Effector memory CD8-positive, alpha-beta T cell (primary cell): ENCODE data around the gene CASP7.
A peak's percentile ranks its signal among the peaks of the same experiment; 100 is the strongest.

Experiments
- ATAC-seq: fragments of 150-1000 bp; cut with Tn5 transposase; replicated peaks from 2 replicates; pipeline ENCODE4 v1.10.0; 2021; ENCODE audit warnings: mild to moderate bottlenecking, moderate library complexity
- DNase-seq, 3 experiments: peaks; one replicate each; pipeline ENCODE4 v3.0.0; 2021
- H3K27ac Mint-ChIP-seq, 2 donors: one replicate each; pipeline ENCODE4 v1.8.0; 2022; ENCODE audit warnings: mild to moderate bottlenecking in 2 of 2, mixed read lengths in 2 of 2, moderate library complexity in 2 of 2
- H3K27me3 Mint-ChIP-seq, 2 donors: one replicate each; pipeline ENCODE4 v1.8.0; 2022; ENCODE audit warnings: mixed read lengths in 2 of 2
- H3K36me3 Mint-ChIP-seq: one replicate; pipeline ENCODE4 v1.8.0; 2022; ENCODE audit warnings: mild to moderate bottlenecking, moderate library complexity, mixed read lengths; ENCODE audit not compliant: insufficient read depth
- H3K4me1 Mint-ChIP-seq, 2 donors: one replicate each; pipeline ENCODE4 v1.8.0; 2022; ENCODE audit warnings: low read depth in 2 of 2, mixed read lengths in 2 of 2
- H3K4me3 Mint-ChIP-seq, 2 donors: one replicate each; pipeline ENCODE4 v1.8.0; 2022; ENCODE audit warnings: mild to moderate bottlenecking in 2 of 2, mixed read lengths in 2 of 2, moderate library complexity in 2 of 2
- H3K9me3 Mint-ChIP-seq, 2 donors: one replicate each; pipeline ENCODE4 v1.8.0; 2022; ENCODE audit warnings: mixed read lengths in 2 of 2

Gene CASP7

DNA sequence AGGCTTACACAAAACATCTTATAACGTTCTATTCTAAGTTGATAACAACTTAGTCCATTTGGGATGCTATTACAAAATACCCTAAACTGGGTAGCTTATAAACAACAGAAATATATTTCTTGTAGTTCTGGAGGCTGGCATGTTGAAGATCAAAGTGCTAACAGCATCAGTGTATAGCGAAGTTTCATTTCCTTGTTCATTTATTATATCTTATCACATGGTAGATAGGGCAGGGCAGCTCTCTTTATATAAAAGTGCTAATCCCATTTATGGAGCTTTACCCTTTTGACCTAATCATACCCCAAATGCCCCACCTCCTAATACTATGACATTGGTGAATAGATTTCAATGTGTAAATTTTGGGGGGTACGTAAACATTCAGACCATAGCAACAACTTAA lies 6.3 kb downstream of the CASP7 start:
- DNase-seq (no peak), ATAC-seq (no peak)
- H3K36me3 Mint-ChIP-seq: peaks cover 4% of the 10 kb centered on the region
- H3K4me3 Mint-ChIP-seq: no peak overlapping the region
- H3K27me3 Mint-ChIP-seq: no peaks in the 10 kb centered on the region
- H3K9me3 Mint-ChIP-seq: peaks cover 3 to 16% of the 10 kb centered on the region in 2 donors
- H3K4me1 Mint-ChIP-seq: peaks cover 44 to 67% of the 10 kb centered on the region in 2 donors
- H3K27ac Mint-ChIP-seq: no peak overlapping the region

DNA sequence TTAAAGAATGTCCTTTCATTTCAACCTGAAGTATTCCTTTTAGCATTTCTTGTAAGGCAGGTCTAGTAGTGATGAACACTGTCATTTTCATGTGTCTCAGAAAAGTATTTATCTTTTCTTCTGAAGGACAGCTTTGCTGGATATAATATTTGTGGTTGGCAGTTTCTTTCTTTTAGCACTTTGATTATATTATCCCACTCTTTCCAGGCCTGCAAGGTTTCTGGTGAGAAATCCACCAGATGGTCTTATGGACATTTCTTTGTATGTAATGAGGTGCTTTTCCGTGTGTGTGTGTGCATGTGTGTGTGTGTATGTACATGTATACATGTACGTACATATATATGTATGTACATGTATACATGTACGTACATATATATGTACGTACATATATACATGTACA lies 7.3 kb downstream of the CASP7 start:
- peaks cover 34 to 57% of the 10 kb centered on the region in 2 donors for H3K4me1 Mint-ChIP-seq

DNA sequence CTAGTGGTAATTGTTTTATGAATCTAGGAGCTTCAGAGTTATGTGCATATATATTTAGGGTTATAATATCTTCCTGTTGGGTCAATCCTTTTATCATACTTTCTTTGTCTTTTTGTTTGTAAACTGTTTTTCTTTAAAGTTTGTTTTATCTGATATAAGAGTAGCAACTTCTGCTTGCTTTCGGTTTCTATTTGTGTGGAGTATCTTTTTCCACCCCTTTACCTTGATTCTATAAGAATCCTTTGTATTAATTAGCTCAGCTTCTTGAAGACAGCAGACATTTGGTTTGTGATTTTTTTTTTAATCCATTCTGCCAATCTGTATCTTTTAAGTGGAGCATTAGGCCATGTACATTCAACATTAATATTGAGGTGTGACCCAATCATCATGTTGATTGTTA lies 9.3 kb downstream of the CASP7 start:
- peaks cover 27 to 44% of the 10 kb centered on the region in 2 donors for H3K4me1 Mint-ChIP-seq

More for the DNA sequence above, 7.3 kb downstream of the CASP7 start:
- no peak for ATAC-seq
- Mint-ChIP-seq H3K4me3 (no peak overlapping the region), H3K27ac (no peak overlapping the region), H3K27me3 (no peaks in the 10 kb centered on the region), H3K9me3 (peaks cover 3 to 16% of the 10 kb centered on the region in 2 donors), H3K36me3 (peaks cover 10% of the 10 kb centered on the region)
- DNase-seq: no peak

DNA sequence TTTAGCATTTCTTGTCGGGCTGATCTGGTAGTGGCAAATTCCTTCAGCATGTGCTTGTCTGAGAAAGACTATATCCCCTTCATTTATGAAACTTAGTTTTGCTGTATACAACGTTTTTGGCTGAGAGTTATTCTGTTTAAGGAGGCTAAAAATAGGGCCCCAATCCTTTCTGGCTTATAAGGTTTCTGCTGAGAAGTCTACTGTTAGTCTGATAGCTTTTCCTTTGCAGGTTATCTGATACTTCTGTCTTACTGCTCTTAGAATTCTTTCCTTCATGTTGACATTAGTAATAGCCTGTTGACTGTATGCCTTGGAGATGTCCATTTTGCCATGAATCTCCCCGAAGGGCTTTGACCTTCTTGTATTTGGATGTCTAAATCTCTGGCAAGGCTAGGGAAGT lies 9.9 kb downstream of the CASP7 start:
- DNase-seq (no peak), ATAC-seq (no peak)
- H3K4me3 Mint-ChIP-seq: peak overlapping the region; percentile 46 to 70
- no peaks in the 10 kb centered on the region for H3K27me3 Mint-ChIP-seq
- H3K9me3 Mint-ChIP-seq: peaks cover 4 to 24% of the 10 kb centered on the region in 2 donors
- H3K4me1 Mint-ChIP-seq: peaks cover 24 to 39% of the 10 kb centered on the region in 2 donors
- H3K36me3 Mint-ChIP-seq: peaks cover 10% of the 10 kb centered on the region
- peak overlapping the region in 1 of 2 donors; percentile 41 for H3K27ac Mint-ChIP-seq

More for the DNA sequence above, 9.3 kb downstream of the CASP7 start:
- ATAC-seq: peak; percentile 39
- peaks cover 10% of the 10 kb centered on the region for H3K36me3 Mint-ChIP-seq
- no peaks in the 10 kb centered on the region for H3K27me3 Mint-ChIP-seq
- H3K4me3 Mint-ChIP-seq: peak overlapping the region; percentile 46 to 70
- peak overlapping the region; percentile 41 to 62 for H3K27ac Mint-ChIP-seq
- no peak for DNase-seq
- peaks cover 4 to 24% of the 10 kb centered on the region in 2 donors for H3K9me3 Mint-ChIP-seq

DNA sequence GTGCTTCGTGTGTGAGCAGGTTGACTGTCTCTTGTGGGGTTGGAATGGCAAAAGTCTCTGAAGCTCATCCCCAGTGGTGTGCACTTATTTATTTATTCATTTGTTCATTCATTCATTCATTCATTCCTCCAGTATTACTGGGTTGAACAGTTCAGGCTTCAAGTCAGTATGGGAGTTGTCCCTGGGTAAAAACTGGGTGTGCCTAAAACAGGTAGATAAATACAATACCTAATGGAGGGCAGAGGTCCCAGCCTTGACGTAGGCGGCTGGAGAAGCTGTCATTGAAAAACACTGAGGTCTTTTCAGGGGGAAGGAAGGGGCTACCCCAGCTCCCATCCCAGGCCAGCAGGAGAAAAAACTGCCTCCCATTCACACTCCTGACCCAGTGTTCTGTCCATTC lies 11.0 kb downstream of the CASP7 start:
- ATAC-seq (no peak), DNase-seq (no peak)
- H3K36me3 Mint-ChIP-seq: peaks cover 10% of the 10 kb centered on the region
- H3K4me1 Mint-ChIP-seq: peaks cover 21 to 33% of the 10 kb centered on the region in 2 donors
- peaks cover 4 to 24% of the 10 kb centered on the region in 2 donors for H3K9me3 Mint-ChIP-seq
- no peak overlapping the region for H3K4me3 Mint-ChIP-seq
- H3K27ac Mint-ChIP-seq: peak overlapping the region in 1 of 2 donors; percentile 8
- H3K27me3 Mint-ChIP-seq: no peaks in the 10 kb centered on the region

DNA sequence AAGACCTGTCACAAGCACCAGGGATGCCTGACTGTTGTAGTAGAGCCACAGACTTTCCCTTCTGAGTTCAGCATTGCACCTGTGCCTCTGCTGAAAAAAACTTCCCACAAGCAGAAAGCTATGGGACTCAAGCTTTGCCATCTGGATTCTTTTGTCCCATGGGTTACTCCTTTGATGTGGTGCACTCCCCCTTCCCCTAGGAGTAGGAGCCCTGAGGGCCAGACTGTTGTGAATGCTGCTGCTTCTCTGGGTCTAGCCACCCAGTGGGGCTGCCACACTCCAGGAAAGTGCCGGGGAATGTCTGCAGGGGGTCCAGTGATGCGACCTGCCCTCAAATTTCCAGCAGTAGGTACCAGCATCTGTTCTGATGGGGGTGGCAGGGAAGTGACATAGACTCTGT lies 11.7 kb downstream of the CASP7 start:
- ATAC-seq: no peak
- H3K27me3 Mint-ChIP-seq: no peaks in the 10 kb centered on the region
- H3K9me3 Mint-ChIP-seq: peaks cover 4 to 24% of the 10 kb centered on the region in 2 donors
- peaks cover 10% of the 10 kb centered on the region for H3K36me3 Mint-ChIP-seq
- H3K4me1 Mint-ChIP-seq: peaks cover 21 to 36% of the 10 kb centered on the region in 2 donors
- H3K4me3 Mint-ChIP-seq: no peak overlapping the region
- H3K27ac Mint-ChIP-seq: no peak overlapping the region
- no peak for DNase-seq

DNA sequence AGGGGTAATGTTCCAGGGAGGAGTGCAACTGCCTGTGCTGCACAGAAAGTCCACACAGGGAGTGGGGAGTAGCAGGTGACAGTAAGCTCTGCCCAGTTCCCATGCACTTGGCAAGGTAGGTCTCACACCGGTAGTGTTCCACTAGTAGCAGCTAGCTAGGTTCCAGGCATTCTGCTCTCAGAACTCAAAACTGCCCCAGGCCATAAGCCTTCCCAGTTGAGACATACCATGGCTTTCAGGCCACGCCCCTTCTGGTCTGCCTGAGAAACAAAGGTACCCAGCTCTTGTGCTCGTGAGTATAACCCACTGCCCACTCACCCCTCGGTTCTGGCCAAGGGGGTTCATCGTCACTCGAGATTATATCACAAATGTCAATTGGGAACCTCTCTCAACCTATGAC lies 12.6 kb downstream of the CASP7 start:
- Mint-ChIP-seq H3K27ac (no peak overlapping the region), H3K36me3 (peaks cover 10% of the 10 kb centered on the region), H3K4me1 (peaks cover 21 to 36% of the 10 kb centered on the region in 2 donors), H3K9me3 (peaks cover 4 to 22% of the 10 kb centered on the region in 2 donors), H3K27me3 (no peaks in the 10 kb centered on the region), H3K4me3 (no peak overlapping the region)
- ATAC-seq (no peak), DNase-seq (no peak)

DNA sequence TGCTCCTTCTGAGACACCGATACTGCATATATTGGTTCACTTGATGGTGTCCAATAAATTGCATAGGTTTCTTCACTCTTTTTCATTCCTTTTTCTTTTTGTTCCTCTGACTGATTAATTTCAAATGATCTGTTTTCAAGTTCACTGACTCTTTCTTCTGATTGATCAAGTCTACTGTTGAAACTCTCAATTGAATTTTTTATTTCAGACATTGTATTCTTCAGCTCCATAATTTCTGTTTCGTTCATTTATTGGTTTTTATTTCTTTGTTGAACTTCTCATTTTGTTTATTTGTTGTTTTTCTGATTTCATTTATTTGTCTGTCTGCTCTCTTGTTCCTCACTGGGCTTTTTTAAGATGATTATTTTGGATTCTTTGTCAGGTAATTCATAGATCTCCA lies 13.6 kb downstream of the CASP7 start:
- DNase-seq (no peak), ATAC-seq (no peak)
- Mint-ChIP-seq H3K36me3 (peaks cover 10% of the 10 kb centered on the region), H3K4me3 (no peak overlapping the region), H3K4me1 (peaks cover 12 to 30% of the 10 kb centered on the region in 2 donors), H3K27ac (no peak overlapping the region), H3K27me3 (no peaks in the 10 kb centered on the region), H3K9me3 (peaks cover 2 to 11% of the 10 kb centered on the region in 2 donors)

DNA sequence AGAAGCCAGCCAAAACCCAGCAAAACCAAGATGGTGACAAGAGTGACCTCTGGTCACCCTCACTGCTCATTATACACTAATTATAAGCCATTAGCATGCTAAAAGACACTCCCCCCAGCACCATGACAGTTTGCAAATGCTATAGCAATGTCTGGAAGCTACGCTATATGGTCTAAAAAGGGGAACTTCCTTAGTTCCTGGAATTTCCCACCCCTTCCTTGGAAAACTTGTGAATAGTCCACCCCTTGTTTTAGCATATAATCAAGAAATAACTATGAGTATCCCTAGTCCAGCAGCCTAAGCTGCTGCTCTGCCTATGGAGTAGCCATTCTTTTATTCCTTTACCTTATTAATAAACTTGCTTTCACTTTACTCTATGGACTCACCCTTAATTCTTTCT lies 16.0 kb downstream of the CASP7 start:
- H3K4me3 Mint-ChIP-seq: no peak overlapping the region
- peaks cover 2 to 8% of the 10 kb centered on the region in 2 donors for H3K9me3 Mint-ChIP-seq
- ATAC-seq (no peak), DNase-seq (no peak)
- H3K36me3 Mint-ChIP-seq: peaks cover 11% of the 10 kb centered on the region
- no peaks in the 10 kb centered on the region for H3K27me3 Mint-ChIP-seq
- peaks cover 2 to 26% of the 10 kb centered on the region in 2 donors for H3K4me1 Mint-ChIP-seq
- no peak overlapping the region for H3K27ac Mint-ChIP-seq

DNA sequence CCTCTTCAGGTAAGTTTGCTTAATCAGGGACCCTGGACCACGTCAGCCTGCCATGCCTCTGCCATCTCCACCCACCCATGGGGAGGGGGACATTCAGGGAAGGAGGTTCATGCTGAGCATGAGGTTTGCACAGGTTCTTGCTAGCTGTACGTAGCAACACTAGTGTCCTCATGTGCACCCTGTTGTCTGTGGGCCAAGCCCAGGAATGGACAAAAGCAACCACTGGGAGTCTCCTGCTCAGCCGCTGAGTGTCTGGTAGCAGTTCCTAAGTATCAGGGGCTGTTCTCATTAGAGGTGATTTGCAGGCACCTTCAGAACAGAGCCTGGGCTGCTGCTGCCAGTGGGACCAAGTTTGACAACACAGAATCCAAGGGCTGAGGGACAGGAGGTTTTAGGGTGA lies 17.9 kb downstream of the CASP7 start:
- Mint-ChIP-seq H3K36me3 (peaks cover 13% of the 10 kb centered on the region), H3K9me3 (peaks cover 2 to 8% of the 10 kb centered on the region in 2 donors), H3K4me3 (no peak overlapping the region), H3K27ac (peak overlapping the region in 1 of 2 donors; percentile 31), H3K4me1 (peaks cover 2 to 28% of the 10 kb centered on the region in 2 donors), H3K27me3 (no peaks in the 10 kb centered on the region)
- DNase-seq (no peak), ATAC-seq (no peak)

DNA sequence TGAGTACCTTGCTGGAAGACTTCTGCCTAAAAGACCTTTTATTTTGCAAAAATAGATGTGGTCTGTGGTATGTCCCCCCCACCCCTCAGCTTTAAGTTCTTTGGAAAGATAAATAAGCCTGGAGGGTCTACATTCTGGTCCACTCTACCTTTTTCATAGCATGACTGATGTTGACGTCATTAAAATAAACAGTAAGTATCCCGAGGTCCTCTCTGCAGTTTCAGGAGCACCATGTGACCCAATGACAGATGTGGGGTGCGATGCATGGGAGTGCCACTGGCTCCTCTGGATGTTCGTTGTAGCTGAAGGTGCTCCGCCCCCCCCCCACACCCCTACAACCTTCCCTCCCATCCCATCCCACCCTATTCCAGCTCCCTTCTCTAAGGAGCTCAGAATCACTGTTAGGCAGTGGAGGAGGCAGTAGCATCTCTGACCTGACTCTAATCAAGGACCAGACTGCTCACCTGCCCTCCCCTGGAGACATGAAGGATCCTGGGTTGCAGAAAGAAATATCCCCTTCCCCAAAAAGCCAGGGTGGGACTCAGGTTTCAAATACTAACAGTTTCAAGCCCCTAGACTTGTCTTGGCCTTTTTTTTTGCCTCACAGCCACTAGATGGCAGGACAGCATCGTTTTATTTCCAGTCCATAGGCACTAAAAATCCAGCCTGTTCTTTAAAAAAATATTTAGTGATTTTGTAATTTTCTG lies 25.1 kb downstream of the CASP7 start:
- Mint-ChIP-seq H3K27ac (no peak overlapping the region), H3K36me3 (peaks cover 20% of the 10 kb centered on the region), H3K9me3 (no peaks in the 10 kb centered on the region), H3K4me3 (no peak overlapping the region), H3K27me3 (no peaks in the 10 kb centered on the region), H3K4me1 (peaks cover 19 to 30% of the 10 kb centered on the region in 2 donors)
- DNase-seq: peak in 2 of 3 experiments; percentile 10 to 16
- no peak for ATAC-seq

DNA sequence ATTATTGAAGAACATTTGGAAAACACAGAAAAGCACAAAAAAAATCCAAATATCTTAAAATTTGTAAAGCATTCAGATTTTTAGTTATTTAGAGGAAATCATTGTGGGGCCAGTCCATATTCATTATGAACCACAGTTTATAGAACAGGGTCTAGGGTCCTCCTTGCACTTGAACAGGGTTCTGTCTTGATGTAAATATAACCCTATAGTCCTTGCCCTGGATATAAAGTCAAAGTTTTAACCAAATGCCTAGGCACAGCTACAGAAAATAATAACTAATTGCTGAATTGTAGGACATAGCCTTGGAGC lies 25.6 kb downstream of the CASP7 start:
- Mint-ChIP-seq H3K36me3 (peaks cover 20% of the 10 kb centered on the region), H3K4me1 (peaks cover 24 to 34% of the 10 kb centered on the region in 2 donors), H3K27me3 (no peaks in the 10 kb centered on the region), H3K9me3 (no peaks in the 10 kb centered on the region), H3K27ac (peak overlapping the region in 1 of 2 donors; percentile 66), H3K4me3 (no peak overlapping the region)
- no peak for ATAC-seq
- no peak for DNase-seq

DNA sequence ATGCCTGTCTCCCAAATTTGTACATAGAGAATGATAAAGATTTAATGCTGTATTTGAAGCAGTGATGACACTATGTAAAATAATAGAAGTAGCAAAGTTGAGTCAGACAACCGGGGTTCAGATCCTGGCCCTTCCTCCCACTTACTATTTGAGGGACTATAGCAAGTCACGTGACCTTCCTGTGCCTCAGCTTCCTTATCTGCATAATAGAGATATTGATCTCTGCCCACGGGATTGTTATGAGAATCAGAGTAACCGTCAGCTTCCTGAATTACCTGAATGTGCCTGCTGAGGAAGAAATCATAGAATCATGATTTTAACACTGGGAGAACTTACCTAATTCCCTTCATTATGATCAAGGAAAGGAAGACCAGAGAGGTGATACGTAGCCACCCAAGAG lies 26.9 kb downstream of the CASP7 start:
- Mint-ChIP-seq H3K4me3 (no peak overlapping the region), H3K27ac (peak overlapping the region; percentile 36 to 66), H3K36me3 (peaks cover 13% of the 10 kb centered on the region), H3K9me3 (no peaks in the 10 kb centered on the region), H3K27me3 (no peaks in the 10 kb centered on the region), H3K4me1 (peaks cover 26 to 30% of the 10 kb centered on the region in 2 donors)
- DNase-seq (no peak), ATAC-seq (no peak)

DNA sequence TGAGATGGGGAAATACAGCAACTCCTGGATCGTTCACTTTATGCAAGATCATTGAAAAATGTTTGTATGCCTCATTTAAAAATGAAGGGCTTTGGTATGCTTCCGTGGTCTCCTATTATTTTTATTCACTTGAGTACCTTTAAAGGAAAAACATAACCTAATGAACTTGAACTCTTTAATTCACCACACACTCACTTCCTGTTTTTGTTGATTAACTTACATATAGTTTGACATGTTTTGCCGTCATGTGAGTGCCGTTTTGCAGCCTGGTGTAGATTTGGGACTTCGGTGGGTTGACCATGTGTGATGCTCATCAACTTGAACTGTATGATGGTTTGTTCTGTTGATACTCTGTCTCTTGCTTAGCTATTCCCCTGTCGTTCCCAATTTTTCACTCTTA lies 28.9 kb downstream of the CASP7 start:
- DNase-seq (no peak), ATAC-seq (no peak)
- peaks cover 14% of the 10 kb centered on the region for H3K36me3 Mint-ChIP-seq
- H3K4me3 Mint-ChIP-seq: no peak overlapping the region
- H3K27me3 Mint-ChIP-seq: no peaks in the 10 kb centered on the region
- H3K27ac Mint-ChIP-seq: peak overlapping the region in 1 of 2 donors; percentile 65
- no peaks in the 10 kb centered on the region for H3K9me3 Mint-ChIP-seq
- H3K4me1 Mint-ChIP-seq: peaks cover 26 to 30% of the 10 kb centered on the region in 2 donors
